ENCODE measurements around the gene CDKN1A.

CDKN1A gene

GRCh38 chr6:36727505-36728021 lies 49.0 kb downstream of the CDKN1A start:
- DNase-seq: no peak
- intact Hi-C loops (cut with DNase I): no loop called here

GRCh38 chr6:36728289-36729160 lies 50.0 kb downstream of the CDKN1A start:
- no peak for DNase-seq
- intact Hi-C loops (cut with DNase I): no loop called here

DNA sequence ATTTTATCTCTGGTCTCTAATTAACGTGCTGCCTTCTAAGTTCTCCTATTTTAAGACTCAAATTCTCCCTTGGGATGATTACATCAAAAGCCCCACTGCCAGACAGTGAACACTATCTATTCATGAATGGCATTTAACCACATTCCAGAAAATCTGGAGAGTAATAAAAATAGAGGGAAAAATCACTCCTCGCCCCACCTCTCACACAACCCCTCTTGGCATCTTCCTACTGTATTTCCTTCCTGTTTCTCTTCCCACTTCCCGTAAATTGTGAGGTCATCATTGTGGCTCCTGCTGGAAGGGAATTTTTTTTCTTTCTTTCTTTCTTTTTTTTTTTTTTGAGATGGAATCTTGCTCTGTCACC lies 50.6 kb downstream of the CDKN1A start:
- intact Hi-C loops (cut with DNase I): no loop called here
- no peak for DNase-seq

GRCh38 chr6:36730424-36731380 lies 52.2 kb downstream of the CDKN1A start:
- DNase-seq: no peak
- intact Hi-C loops (cut with DNase I): no loop called here

DNA sequence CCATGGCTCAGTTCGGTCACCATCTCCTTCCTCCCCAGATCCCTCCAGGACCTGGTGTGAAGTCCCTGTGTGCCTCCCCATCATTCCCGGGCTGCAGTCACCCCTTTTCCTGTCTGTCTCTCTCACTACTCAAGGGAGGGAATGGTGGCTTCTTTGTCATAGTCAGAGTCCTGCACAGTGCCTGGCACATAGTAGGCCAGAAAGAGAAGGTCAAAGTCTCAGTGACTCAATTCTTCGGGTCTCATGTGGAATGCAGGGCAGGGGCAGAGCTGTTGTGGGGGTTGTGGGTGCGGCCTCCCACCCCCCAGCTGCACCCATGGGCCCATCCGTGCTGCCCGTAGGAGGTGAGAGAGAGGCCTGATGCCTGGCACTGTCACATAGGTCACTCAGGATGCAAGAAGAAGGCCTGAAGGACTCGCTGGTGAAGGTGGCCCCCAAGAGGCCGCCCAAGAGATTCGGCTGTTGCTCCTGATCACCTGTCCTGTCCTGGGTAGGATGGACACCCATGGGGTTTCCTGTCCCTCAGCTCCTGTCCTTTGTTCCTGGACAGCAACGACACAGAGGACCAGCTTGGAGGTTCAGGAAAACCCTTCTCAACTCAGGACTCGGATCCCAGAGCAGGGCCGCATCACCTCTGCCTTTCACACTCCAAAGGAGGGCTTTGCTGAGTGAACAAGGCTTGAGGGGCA lies 53.3 kb downstream of the CDKN1A start:
- no peak for DNase-seq
- intact Hi-C loops (cut with DNase I): no loop called here

GRCh38 chr6:36733300-36733699 lies 54.8 kb downstream of the CDKN1A start:
- DNase-seq: no peak

DNA sequence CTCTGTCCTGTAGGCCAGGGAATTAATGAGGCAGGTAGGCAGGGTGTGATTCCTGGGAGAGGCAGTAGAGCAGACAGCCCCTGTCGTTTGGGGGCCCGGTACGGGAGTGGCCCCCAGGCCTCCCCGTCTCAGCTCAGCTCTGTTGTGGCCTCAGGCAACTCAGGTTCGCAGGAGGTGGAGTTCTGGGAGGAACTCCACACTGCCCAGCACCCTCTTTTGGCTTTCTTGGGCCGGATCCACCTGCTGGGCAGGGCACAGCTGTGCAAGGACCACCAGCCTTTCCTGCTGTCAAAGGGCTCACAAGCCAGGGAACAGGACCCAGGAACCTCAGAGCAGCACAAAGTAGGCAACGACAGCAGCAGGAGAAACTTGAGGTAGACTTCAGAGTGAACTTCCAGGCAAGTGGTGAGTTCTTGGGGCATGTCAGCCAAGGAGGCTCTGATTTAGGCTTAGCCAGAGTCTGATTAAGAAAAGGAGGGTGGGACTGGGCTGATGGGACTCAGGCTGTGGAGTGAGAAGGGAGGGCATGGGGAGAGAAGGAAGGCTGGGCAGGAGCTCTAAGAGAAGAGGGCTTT lies 56.1 kb downstream of the CDKN1A start:
- intact Hi-C loops (cut with DNase I): no loop called here

More at GRCh38 chr6:36733300-36733699, 54.8 kb downstream of the CDKN1A start:
- intact Hi-C loops (cut with DNase I): no loop called here

GRCh38 chr6:36735110-36736071 lies 56.9 kb downstream of the CDKN1A start:
- DNase-seq: peak in 24 of 42 donors; percentile 11 to 79 (median 52)
- intact Hi-C loops (cut with DNase I): no loop called here

More for the DNA sequence above, 56.1 kb downstream of the CDKN1A start:
- DNase-seq: no peak
